WTC11 (cell line): ENCODE data around the gene GPRC5A.

Source experiments
- ATF2 ChIP-seq: sonication (generic); formaldehyde crosslinking; IDR thresholded peaks from 2 replicates; pipeline ENCODE4 v1.8.1; 2022; ENCODE audit warnings: low read depth, missing genetic modification reagents, borderline replicate concordance
- ATF3 ChIP-seq: sonication (generic); formaldehyde crosslinking; conservative IDR thresholded peaks from 2 replicates; pipeline ENCODE4 v1.8.1; 2022; ENCODE audit warnings: mild to moderate bottlenecking, missing genetic modification reagents
- CTCF ChIP-seq: fragments of 200-600 bp; IDR thresholded peaks from 2 replicates; pipeline ENCODE4 v1.8.0; 2022; ENCODE audit warnings: antibody characterized with exemption
- ETV6 ChIP-seq: sonication (generic); formaldehyde crosslinking; IDR thresholded peaks from 2 replicates; pipeline ENCODE4 v1.8.1; 2022; ENCODE audit warnings: mild to moderate bottlenecking, missing genetic modification reagents
- FOXP1 ChIP-seq: sonication (generic); formaldehyde crosslinking; IDR thresholded peaks from 2 replicates; pipeline ENCODE4 v1.8.0; 2022; ENCODE audit warnings: missing genetic modification reagents, mild to moderate bottlenecking, moderate library complexity, borderline replicate concordance
- FOXP4 ChIP-seq: sonication (generic); formaldehyde crosslinking; IDR thresholded peaks from 2 replicates; pipeline ENCODE4 v1.8.0; 2022; ENCODE audit warnings: mild to moderate bottlenecking, missing genetic modification reagents
- KAT7 ChIP-seq: sonication (generic); formaldehyde crosslinking; IDR thresholded peaks from 2 replicates; pipeline ENCODE4 v1.8.1; 2023; ENCODE audit warnings: missing genetic modification reagents, mild to moderate bottlenecking, borderline replicate concordance
- MAX ChIP-seq: sonication (generic); formaldehyde crosslinking; IDR thresholded peaks from 2 replicates; pipeline ENCODE4 v1.8.0; 2022; ENCODE audit warnings: mild to moderate bottlenecking, missing genetic modification reagents
- USF1 ChIP-seq: sonication (generic); formaldehyde crosslinking; IDR thresholded peaks from 2 replicates; pipeline ENCODE4 v1.8.0; 2022; ENCODE audit warnings: mild to moderate bottlenecking, missing genetic modification reagents
- ZNF317 ChIP-seq: sonication (generic); formaldehyde crosslinking; IDR thresholded peaks from 2 replicates; pipeline ENCODE4 v1.8.1; 2023; ENCODE audit warnings: low read depth, mild to moderate bottlenecking, moderate library complexity, missing genetic modification reagents, borderline replicate concordance

- no peak for TF ChIP-seq ETV6 (CRISPR knock-in tag)
- no peak for TF ChIP-seq FOXP1
- no peak for TF ChIP-seq USF1 (CRISPR knock-in tag)
- no peak for TF ChIP-seq CTCF
- TF ChIP-seq MAX (CRISPR knock-in tag) = no peak
- TF ChIP-seq ATF3 (CRISPR knock-in tag) = no peak
- TF ChIP-seq ATF2 (CRISPR knock-in tag) = no peak
- TF ChIP-seq FOXP4 (CRISPR knock-in tag) = no peak
- TF ChIP-seq KAT7 (CRISPR knock-in tag) = no peak
- no peak for TF ChIP-seq ZNF317
These were observed 45.7 kb downstream of the GPRC5A start for GRCh38 chr12:12936983-12937491.
